ENCODE data around the gene HSD17B13. TPM values are rescaled to one million over a fixed set of nuclear protein-coding genes. Genes with fewer than 3 reads are reported as not detected.

HSD17B13 gene
- not detected in 2 replicates for total RNA-seq (2014; rRNA removed; shearing (Covaris generic))
- polyA plus RNA-seq (2016; fragmentation: Nextera tagmentation; extraction: Ambion mirVana): 0.15 TPM in 1 of 2 replicates, not detected in the other
- long read RNA-seq: 0 reads

DNA sequence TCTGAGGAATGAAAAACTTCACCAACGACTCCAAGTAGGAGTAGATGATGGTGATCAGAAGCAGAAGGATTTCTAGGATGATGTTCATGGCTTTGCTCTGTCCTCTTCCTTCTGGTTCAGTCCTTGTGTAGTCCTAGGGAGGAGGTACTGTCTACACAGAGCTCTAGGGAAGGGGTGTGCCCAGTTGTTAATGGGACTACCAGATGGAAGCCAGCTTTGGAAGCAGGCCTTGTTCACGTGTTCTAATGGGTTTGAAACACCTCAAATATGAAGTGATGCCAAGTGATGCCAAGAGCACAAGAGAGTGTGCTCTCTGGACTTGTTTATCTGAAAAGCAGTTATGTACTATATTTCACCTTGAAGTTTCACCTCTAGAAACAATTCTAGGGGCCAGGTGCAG, at the start of gene HSD17B13:
Gene HSD17B13 (minus strand): TSS at position 129 of the 400 bp plus-strand sequence. CDS start 41 bp downstream, at position 88.
- Histone ChIP-seq H3K4me2 (no peak within 1 kb of the TSS), H3K4me1 (ENCODE audit: insufficient read depth) (no peaks in the 10 kb centered on the region), H3K27ac (ENCODE audit: low read depth) (no peak within 1 kb of the TSS), H3K36me3 (ENCODE audit: insufficient read depth) (no peaks in the 10 kb centered on the region), H3K79me2 (replicated peaks; ENCODE audit: insufficient read depth) (no peaks in the 10 kb centered on the region), H3F3A (replicated peaks; ENCODE audit: low read depth) (no peaks in the 10 kb centered on the region), H4K20me1 (replicated peaks; ENCODE audit: insufficient read depth) (no peaks in the 10 kb centered on the region), H3K27me3 (ENCODE audit: insufficient read depth) (no peaks in the 10 kb centered on the region), H2AFZ (no peak within 1 kb of the TSS), H3K9me2 (ENCODE audit: insufficient read depth) (no peaks in the 10 kb centered on the region), H3K4me3 (no peak within 1 kb of the TSS)
- Mint-ChIP-seq H3K9me3 (no peaks in the 10 kb centered on the region), H3K27ac (no peak within 1 kb of the TSS), H3K27me3 (ENCODE audit: insufficient read depth, low read depth, poor library complexity) (no peaks in the 10 kb centered on the region), H3K4me1 (no peaks in the 10 kb centered on the region), H3K36me3 (ENCODE audit: low read depth) (no peaks in the 10 kb centered on the region), H3K4me3 (no peak within 1 kb of the TSS)
- TF ChIP-seq EZH2 (IDR thresholded peaks at IDR 0.05; ENCODE audit: low read depth, unreplicated experiment) (no peak), ZNF114 (CRISPR knock-in tag; IDR thresholded peaks at IDR 0.05) (no peak), ZNF331 (CRISPR knock-in tag; IDR thresholded peaks at IDR 0.05; ENCODE audit: low read depth) (no peak), JUNB (IDR thresholded peaks at IDR 0.05; ENCODE audit: unreplicated experiment) (no peak), CREB1 (CRISPR knock-in tag; IDR thresholded peaks at IDR 0.05; ENCODE audit: low read depth) (no peak), ETS1 (IDR thresholded peaks at IDR 0.05) (no peak), EZH2phosphoT487 (IDR thresholded peaks at IDR 0.05; ENCODE audit: unreplicated experiment) (no peak), POLR2AphosphoS5 (IDR thresholded peaks at IDR 0.05; ENCODE audit: low read depth) (no peak), STAT1 (IDR thresholded peaks at IDR 0.05; ENCODE audit: unreplicated experiment) (no peak)
- TF ChIP-seq, protein P1, sequence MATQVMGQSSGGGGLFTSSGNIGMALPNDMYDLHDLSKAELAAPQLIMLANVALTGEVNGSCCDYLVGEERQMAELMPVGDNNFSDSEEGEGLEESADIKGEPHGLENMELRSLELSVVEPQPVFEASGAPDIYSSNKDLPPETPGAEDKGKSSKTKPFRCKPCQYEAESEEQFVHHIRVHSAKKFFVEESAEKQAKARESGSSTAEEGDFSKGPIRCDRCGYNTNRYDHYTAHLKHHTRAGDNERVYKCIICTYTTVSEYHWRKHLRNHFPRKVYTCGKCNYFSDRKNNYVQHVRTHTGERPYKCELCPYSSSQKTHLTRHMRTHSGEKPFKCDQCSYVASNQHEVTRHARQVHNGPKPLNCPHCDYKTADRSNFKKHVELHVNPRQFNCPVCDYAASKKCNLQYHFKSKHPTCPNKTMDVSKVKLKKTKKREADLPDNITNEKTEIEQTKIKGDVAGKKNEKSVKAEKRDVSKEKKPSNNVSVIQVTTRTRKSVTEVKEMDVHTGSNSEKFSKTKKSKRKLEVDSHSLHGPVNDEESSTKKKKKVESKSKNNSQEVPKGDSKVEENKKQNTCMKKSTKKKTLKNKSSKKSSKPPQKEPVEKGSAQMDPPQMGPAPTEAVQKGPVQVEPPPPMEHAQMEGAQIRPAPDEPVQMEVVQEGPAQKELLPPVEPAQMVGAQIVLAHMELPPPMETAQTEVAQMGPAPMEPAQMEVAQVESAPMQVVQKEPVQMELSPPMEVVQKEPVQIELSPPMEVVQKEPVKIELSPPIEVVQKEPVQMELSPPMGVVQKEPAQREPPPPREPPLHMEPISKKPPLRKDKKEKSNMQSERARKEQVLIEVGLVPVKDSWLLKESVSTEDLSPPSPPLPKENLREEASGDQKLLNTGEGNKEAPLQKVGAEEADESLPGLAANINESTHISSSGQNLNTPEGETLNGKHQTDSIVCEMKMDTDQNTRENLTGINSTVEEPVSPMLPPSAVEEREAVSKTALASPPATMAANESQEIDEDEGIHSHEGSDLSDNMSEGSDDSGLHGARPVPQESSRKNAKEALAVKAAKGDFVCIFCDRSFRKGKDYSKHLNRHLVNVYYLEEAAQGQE (IDR thresholded peaks at IDR 0.05; ENCODE audit: unreplicated experiment): no peak
- ATAC-seq: no peak
- no peak for DNase-seq (ENCODE audit: low spot score)

DNA sequence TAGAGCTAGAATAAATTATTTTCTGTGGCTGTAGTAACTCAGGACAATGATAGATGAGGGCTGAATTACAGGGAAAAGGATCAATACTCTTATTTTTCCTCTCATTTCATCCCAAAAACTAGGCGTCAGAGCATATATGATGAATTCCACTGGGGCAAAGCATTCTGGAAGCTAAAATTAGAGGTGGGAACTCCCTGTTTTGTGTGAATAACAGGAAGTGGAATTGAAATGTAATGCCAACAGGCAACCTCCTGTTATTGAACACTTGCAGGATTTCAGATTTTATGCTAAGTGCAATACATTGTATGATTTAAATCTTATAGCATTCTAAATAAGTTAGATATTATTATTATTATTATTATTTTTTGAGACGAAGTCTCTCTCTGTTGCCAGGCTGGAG, 47.4 kb upstream of the HSD17B13 start:
- H3K4me3 ChIP-seq: no peak overlapping the region
- H3K4me3 Mint-ChIP-seq: no peak overlapping the region
- no peak for DNase-seq (ENCODE audit: low spot score)
- ATAC-seq: no peak
- H3K27ac Mint-ChIP-seq: no peak overlapping the region
- H3K27ac ChIP-seq (ENCODE audit: low read depth): no peak overlapping the region
- H4K20me1 ChIP-seq (replicated peaks; ENCODE audit: insufficient read depth): no peaks in the 10 kb centered on the region
- H3K36me3 Mint-ChIP-seq (ENCODE audit: low read depth): peaks cover 39% of the 10 kb centered on the region
- peaks cover 11% of the 10 kb centered on the region; the same call in 1 of the 2 replicates for H3K36me3 ChIP-seq (ENCODE audit: insufficient read depth)
- H3K27me3 ChIP-seq (ENCODE audit: insufficient read depth): no peaks in the 10 kb centered on the region
- H3K27me3 Mint-ChIP-seq (ENCODE audit: insufficient read depth, low read depth, poor library complexity): peaks cover 3% of the 10 kb centered on the region
- H3K4me1 ChIP-seq (ENCODE audit: insufficient read depth): no peaks in the 10 kb centered on the region
- H3K79me2 ChIP-seq (replicated peaks; ENCODE audit: insufficient read depth): no peaks in the 10 kb centered on the region
- no peak overlapping the region for H3K4me2 ChIP-seq
- no peaks in the 10 kb centered on the region for H3F3A ChIP-seq (replicated peaks; ENCODE audit: low read depth)
- H3K9me3 Mint-ChIP-seq: no peaks in the 10 kb centered on the region
- H3K9me2 ChIP-seq (ENCODE audit: insufficient read depth): no peaks in the 10 kb centered on the region
- no peak overlapping the region for H2AFZ ChIP-seq
- peaks cover 9% of the 10 kb centered on the region; the same call in 2 of the 3 replicates for H3K4me1 Mint-ChIP-seq
- TF ChIP-seq NANOG (IDR thresholded peaks at IDR 0.05; ENCODE audit: borderline replicate concordance) (no peak), POLR2AphosphoS5 (IDR thresholded peaks at IDR 0.05; ENCODE audit: low read depth) (no peak)
- TF ChIP-seq, protein P2, sequence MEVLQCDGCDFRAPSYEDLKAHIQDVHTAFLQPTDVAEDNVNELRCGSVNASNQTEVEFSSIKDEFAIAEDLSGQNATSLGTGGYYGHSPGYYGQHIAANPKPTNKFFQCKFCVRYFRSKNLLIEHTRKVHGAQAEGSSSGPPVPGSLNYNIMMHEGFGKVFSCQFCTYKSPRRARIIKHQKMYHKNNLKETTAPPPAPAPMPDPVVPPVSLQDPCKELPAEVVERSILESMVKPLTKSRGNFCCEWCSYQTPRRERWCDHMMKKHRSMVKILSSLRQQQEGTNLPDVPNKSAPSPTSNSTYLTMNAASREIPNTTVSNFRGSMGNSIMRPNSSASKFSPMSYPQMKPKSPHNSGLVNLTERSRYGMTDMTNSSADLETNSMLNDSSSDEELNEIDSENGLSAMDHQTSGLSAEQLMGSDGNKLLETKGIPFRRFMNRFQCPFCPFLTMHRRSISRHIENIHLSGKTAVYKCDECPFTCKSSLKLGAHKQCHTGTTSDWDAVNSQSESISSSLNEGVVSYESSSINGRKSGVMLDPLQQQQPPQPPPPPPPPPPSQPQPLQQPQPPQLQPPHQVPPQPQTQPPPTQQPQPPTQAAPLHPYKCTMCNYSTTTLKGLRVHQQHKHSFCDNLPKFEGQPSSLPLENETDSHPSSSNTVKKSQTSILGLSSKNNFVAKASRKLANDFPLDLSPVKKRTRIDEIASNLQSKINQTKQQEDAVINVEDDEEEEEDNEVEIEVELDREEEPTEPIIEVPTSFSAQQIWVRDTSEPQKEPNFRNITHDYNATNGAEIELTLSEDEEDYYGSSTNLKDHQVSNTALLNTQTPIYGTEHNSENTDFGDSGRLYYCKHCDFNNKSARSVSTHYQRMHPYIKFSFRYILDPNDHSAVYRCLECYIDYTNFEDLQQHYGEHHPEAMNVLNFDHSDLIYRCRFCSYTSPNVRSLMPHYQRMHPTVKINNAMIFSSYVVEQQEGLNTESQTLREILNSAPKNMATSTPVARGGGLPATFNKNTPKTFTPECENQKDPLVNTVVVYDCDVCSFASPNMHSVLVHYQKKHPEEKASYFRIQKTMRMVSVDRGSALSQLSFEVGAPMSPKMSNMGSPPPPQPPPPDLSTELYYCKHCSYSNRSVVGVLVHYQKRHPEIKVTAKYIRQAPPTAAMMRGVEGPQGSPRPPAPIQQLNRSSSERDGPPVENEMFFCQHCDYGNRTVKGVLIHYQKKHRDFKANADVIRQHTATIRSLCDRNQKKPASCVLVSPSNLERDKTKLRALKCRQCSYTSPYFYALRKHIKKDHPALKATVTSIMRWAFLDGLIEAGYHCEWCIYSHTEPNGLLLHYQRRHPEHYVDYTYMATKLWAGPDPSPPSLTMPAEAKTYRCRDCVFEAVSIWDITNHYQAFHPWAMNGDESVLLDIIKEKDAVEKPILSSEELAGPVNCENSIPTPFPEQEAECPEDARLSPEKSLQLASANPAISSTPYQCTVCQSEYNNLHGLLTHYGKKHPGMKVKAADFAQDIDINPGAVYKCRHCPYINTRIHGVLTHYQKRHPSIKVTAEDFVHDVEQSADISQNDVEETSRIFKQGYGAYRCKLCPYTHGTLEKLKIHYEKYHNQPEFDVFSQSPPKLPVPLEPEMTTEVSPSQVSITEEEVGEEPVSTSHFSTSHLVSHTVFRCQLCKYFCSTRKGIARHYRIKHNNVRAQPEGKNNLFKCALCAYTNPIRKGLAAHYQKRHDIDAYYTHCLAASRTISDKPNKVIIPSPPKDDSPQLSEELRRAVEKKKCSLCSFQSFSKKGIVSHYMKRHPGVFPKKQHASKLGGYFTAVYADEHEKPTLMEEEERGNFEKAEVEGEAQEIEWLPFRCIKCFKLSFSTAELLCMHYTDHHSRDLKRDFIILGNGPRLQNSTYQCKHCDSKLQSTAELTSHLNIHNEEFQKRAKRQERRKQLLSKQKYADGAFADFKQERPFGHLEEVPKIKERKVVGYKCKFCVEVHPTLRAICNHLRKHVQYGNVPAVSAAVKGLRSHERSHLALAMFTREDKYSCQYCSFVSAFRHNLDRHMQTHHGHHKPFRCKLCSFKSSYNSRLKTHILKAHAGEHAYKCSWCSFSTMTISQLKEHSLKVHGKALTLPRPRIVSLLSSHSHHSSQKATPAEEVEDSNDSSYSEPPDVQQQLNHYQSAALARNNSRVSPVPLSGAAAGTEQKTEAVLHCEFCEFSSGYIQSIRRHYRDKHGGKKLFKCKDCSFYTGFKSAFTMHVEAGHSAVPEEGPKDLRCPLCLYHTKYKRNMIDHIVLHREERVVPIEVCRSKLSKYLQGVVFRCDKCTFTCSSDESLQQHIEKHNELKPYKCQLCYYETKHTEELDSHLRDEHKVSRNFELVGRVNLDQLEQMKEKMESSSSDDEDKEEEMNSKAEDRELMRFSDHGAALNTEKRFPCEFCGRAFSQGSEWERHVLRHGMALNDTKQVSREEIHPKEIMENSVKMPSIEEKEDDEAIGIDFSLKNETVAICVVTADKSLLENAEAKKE (CRISPR knock-in tag; IDR thresholded peaks at IDR 0.05): no peak
